ENCODE results near the gene TMEM40.

DNA sequence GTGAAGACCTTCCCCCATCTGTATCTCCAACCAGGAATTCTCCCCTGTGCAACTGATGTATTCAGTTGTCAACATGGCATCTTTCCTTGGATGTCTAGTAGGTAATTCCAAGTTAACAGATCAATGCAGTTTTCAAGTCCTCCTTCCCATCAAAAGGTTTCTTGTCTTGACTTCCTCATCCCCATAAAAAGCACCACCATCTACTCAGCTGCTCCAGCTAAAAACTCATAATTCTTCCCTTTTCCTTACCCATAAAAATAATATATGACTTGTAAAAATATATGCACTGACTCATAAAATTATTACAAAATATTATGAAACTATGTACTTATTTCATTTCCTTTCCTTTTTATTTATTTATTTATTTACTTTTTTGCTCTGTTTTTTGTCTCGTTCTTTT, 32.4 kb upstream of the TMEM40 start:
- TF ChIP-seq, protein P1, sequence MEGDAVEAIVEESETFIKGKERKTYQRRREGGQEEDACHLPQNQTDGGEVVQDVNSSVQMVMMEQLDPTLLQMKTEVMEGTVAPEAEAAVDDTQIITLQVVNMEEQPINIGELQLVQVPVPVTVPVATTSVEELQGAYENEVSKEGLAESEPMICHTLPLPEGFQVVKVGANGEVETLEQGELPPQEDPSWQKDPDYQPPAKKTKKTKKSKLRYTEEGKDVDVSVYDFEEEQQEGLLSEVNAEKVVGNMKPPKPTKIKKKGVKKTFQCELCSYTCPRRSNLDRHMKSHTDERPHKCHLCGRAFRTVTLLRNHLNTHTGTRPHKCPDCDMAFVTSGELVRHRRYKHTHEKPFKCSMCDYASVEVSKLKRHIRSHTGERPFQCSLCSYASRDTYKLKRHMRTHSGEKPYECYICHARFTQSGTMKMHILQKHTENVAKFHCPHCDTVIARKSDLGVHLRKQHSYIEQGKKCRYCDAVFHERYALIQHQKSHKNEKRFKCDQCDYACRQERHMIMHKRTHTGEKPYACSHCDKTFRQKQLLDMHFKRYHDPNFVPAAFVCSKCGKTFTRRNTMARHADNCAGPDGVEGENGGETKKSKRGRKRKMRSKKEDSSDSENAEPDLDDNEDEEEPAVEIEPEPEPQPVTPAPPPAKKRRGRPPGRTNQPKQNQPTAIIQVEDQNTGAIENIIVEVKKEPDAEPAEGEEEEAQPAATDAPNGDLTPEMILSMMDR (IDR thresholded peaks at IDR 0.05) = no peak
- TF ChIP-seq POLR2A (IDR thresholded peaks at IDR 0.05) = no peak
